K562 (cell line): ENCODE data around the gene KRI1. TPM values are rescaled to one million over a fixed set of nuclear protein-coding genes. Genes with fewer than 3 reads are reported as not detected.

Source experiments
- ATAC-seq: fragments of 200-7000 bp; cut with Tn5 transposase; 3 replicates; pipeline ENCODE4 v1.9.1; 2020; ENCODE audit warnings: moderate library complexity
- BruUV-seq: library from RNA; stranded (reverse); fragments of 400-500 nt; replicated peaks from 2 replicates; lab custom pipeline; 2021; lab: Mats Ljungman, UMichigan
- CTCF ChIA-PET: fragments of 300-600 bp; formaldehyde crosslinking; extraction: SDS; loops from one replicate; lab custom pipeline; 2021; ENCODE audit warnings: low intra/inter-chr PET ratio; lab: Yijun Ruan, JAX
- POLR2A ChIA-PET: fragments of 300-600, 350-650 bp; sonication (Branson Sonifier 250); formaldehyde crosslinking; extraction: SDS; loops from one replicate; lab custom pipeline; 2021; ENCODE audit warnings: antibody characterized with exemption, inconsistent platforms; lab: Yijun Ruan, JAX
- DNase-seq, 4 experiments: peaks; one replicate each; pipeline versions ENCODE4 v3.0.0 to v3.0.0-alpha.2; 2011 to 2018; ENCODE audit warnings: low spot score in 3 of 4, mixed read lengths in 3 of 4; ENCODE audit errors: extremely low read depth in 1 of 4
- FAIRE-seq: peaks from 2 replicates; lab custom pipeline; 2011; peaks lifted over from hg19 to GRCh38; lab: Jason Lieb, UNC
- H2AFZ ChIP-seq: 2 replicates; pipeline ENCODE4 v1.6.0; 2011; ENCODE audit warnings: low read depth, low read length, control low read depth, inconsistent platforms
- H3K27ac ChIP-seq: fragments of 200-600 bp; 3 replicates; pipeline ENCODE4 v1.8.0; 2011; ENCODE audit warnings: low read depth, mild to moderate bottlenecking, control low read depth, inconsistent platforms, low read length, moderate library complexity, mixed read lengths; ENCODE audit errors: extremely low read depth
- H3K27me3 ChIP-seq, 2 experiments: fragments of 300-600 bp in 1 of 2; 2 replicates in 1 of 2; 3 replicates in 1 of 2; pipeline versions ENCODE4 v1.6.0 to v1.8.0; 2011; ENCODE audit warnings: inconsistent platforms in 2 of 2, low read length in 2 of 2, mild to moderate bottlenecking in 1 of 2, mixed read lengths in 1 of 2, moderate library complexity in 1 of 2; ENCODE audit not compliant: control insufficient read depth in 2 of 2, insufficient read depth in 2 of 2
- H3K36me3 ChIP-seq: fragments of 300-600 bp; 3 replicates; pipeline ENCODE4 v1.8.0; 2011; ENCODE audit warnings: mild to moderate bottlenecking, low read length, inconsistent platforms; ENCODE audit not compliant: control insufficient read depth, insufficient read depth
- H3K4me1 ChIP-seq, 2 experiments: fragments of 200-600 bp in 1 of 2; replicated peaks in 1 of 2; 2 replicates in 1 of 2; 3 replicates in 1 of 2; pipeline versions ENCODE4 v1.5.1 to v1.8.0; 2011; ENCODE audit warnings: inconsistent platforms in 2 of 2, low read length in 2 of 2, mild to moderate bottlenecking in 1 of 2, mixed read lengths in 1 of 2, moderate library complexity in 1 of 2; ENCODE audit not compliant: control insufficient read depth in 2 of 2, insufficient read depth in 2 of 2
- H3K4me2 ChIP-seq: 2 replicates; pipeline ENCODE4 v1.6.1; 2011; ENCODE audit warnings: low read length, control low read depth, inconsistent platforms, mixed read lengths; ENCODE audit not compliant: insufficient read depth
- H3K4me3 ChIP-seq: fragments of 200-600 bp; sonication (generic), shearing (Covaris generic); 2 replicates; pipeline ENCODE4 v1.5.1; 2016; ENCODE audit warnings: control low read depth, inconsistent platforms
- H3K79me2 ChIP-seq: fragments of 200-600 bp; 3 replicates; pipeline ENCODE4 v1.8.0; 2011; ENCODE audit warnings: low read length, inconsistent platforms; ENCODE audit not compliant: control insufficient read depth, insufficient read depth
- H3K9ac ChIP-seq, 2 experiments: 2 replicates each; pipeline versions ENCODE4 v1.6.0 to v1.6.1; 2011; ENCODE audit warnings: low read depth in 2 of 2, low read length in 2 of 2, control low read depth in 1 of 2, inconsistent platforms in 1 of 2, mild to moderate bottlenecking in 1 of 2, mixed read lengths in 1 of 2; ENCODE audit not compliant: insufficient read depth in 1 of 2
- H3K9me1 ChIP-seq: one replicate; pipeline ENCODE4 v1.6.0; 2011; ENCODE audit warnings: inconsistent platforms, mild to moderate bottlenecking, low read length, moderate library complexity; ENCODE audit not compliant: control insufficient read depth, insufficient read depth
- H3K9me3 ChIP-seq: replicated peaks from 2 replicates; pipeline ENCODE4 v1.5.1; 2011; ENCODE audit warnings: low read depth, low read length, inconsistent platforms; ENCODE audit not compliant: control insufficient read depth, insufficient read depth
- H4K20me1 ChIP-seq: replicated peaks from 2 replicates; pipeline ENCODE4 v1.6.1; 2011; ENCODE audit warnings: low read length, inconsistent platforms, mixed read lengths; ENCODE audit not compliant: control insufficient read depth, insufficient read depth
- E2F6 ChIP-seq, 2 experiments: IDR thresholded peaks; 2 replicates each; pipeline ENCODE4 v1.6.1; 2011; ENCODE audit warnings: borderline replicate concordance in 1 of 2, control low read depth in 1 of 2, low read depth in 1 of 2, low read length in 1 of 2, mild to moderate bottlenecking in 1 of 2, mixed read lengths in 1 of 2, moderate library complexity in 1 of 2; ENCODE audit not compliant: insufficient read depth in 1 of 2, insufficient read length in 1 of 2, poor library complexity in 1 of 2, severe bottlenecking in 1 of 2; ENCODE audit errors: extremely low read depth in 1 of 2
- HDAC2 ChIP-seq: fragments of 450-650 bp; IDR thresholded peaks from 2 replicates; pipeline ENCODE4 v1.6.1; 2016; ENCODE audit warnings: mild to moderate bottlenecking
- IRF9 ChIP-seq: fragments of 450-650 bp; IDR thresholded peaks from 2 replicates; pipeline ENCODE4 v1.6.1; 2016; ENCODE audit warnings: missing biosample characterization, missing genetic modification characterization
- ZHX1 ChIP-seq: fragments of 150-350 bp; conservative IDR thresholded peaks from 2 replicates; pipeline ENCODE4 v1.6.1; 2014; ENCODE audit warnings: low read length
- WGBS: fragments of 100-300 bp; shearing (Covaris generic); methylation state at CpG from one replicate; pipeline ENCODE4 v1.1.6; 2016; ENCODE audit warnings: low coverage, mixed read lengths; ENCODE audit not compliant: insufficient coverage; ENCODE audit errors: missing lambda C conversion rate; 5-methylcytosine and 5-hydroxymethylcytosine counted together
- in situ Hi-C: fragments of 300-500 bp; cut with MboI; formaldehyde crosslinking; loops from 4 replicates; pipeline ENCODE4 v1.15.0; 2018; ENCODE audit warnings: inconsistent platforms, mixed read lengths
- intact Hi-C: fragments of 100-400 bp; cut with micrococcal nuclease; formaldehyde crosslinking; loops from 2 replicates; pipeline ENCODE4 v1.14.2; 2022
- polyA plus RNA-seq, 8 experiments: library from polyadenylated mRNA; depleted of rRNA in 4 of 8; stranded (reverse) in 5 of 8; unstranded in 3 of 8; fragments of >200 nt; fragmentation: Nextera tagmentation in 2 of 8; fragmentation: Illumina TruSeq in 1 of 8; extraction: Ambion mirVana in 2 of 8; extraction: Trizol in 1 of 8; gene quantifications; 2 replicates each; pipeline versions ENCODE4 v1.2.1 to v1.2.3, GENCODE V29; 2011 to 2014; ENCODE audit warnings: inconsistent platforms in 1 of 8, missing spikeins in 1 of 8
- total RNA-seq, 7 experiments: library from RNA; depleted of rRNA in 6 of 7; stranded (reverse); fragments of >200 nt in 6 of 7; fragmentation: Illumina TruSeq in 2 of 7; extraction: Trizol in 2 of 7; gene quantifications; 2 replicates each; pipeline versions ENCODE4 v1.2.1 to v1.2.3, GENCODE V29; 2011 to 2021; ENCODE audit warnings: low replicate concordance in 1 of 7

The KRI1 gene
- total and polyA plus RNA-seq, 9 of the 15 experiments (the other 6 are each of a cell fraction or from before 2014, with no cell fraction given), result 1.1 to 50.7 (median 24.7) TPM

GRCh38 chr19:10593148-10593547 lies 27.3 kb upstream of the KRI1 start:
- peaks cover 0 to 3% of the 10 kb centered on the region in 2 experiments; a peak in 1 of 5 replicates for H3K4me1 ChIP-seq
- no peak overlapping the region for H2AFZ ChIP-seq
- no TSS peak for BruUV-seq
- H3K9me3 ChIP-seq, result no peaks in the 10 kb centered on the region
- intact Hi-C loops (no loop called here), in situ Hi-C loops (no loop called here)
- no peaks in the 10 kb centered on the region for H4K20me1 ChIP-seq
- H3K27ac ChIP-seq, result no peak overlapping the region
- H3K4me3 ChIP-seq, result no peak overlapping the region
- no peak overlapping the region for H3K4me2 ChIP-seq
- DNase-seq, result no peak
- ATAC-seq, result no peak
- H3K36me3 ChIP-seq, result no peaks in the 10 kb centered on the region
- no peak for TF ChIP-seq IRF9 (tag)
- TF ChIP-seq E2F6 (IDR thresholded peaks at IDR 0.05; ENCODE audit: borderline replicate concordance in 1 of 2, extremely low read depth in 1 of 2, insufficient read depth in 1 of 2, insufficient read length in 1 of 2, low read depth in 1 of 2, low read length in 1 of 2, poor library complexity in 1 of 2, severe bottlenecking in 1 of 2), result no peak
- no peak for TF ChIP-seq ZHX1
- TF ChIP-seq HDAC2, result no peak
- ChIA-PET CTCF (no interaction called here), POLR2A (no interaction called here)
- peaks cover 3 to 4% of the 10 kb centered on the region in 2 experiments; a peak in 4 of 5 replicates for H3K27me3 ChIP-seq
- 43% methylated on average over 7 of the region's 7 CpGs for WGBS
- FAIRE-seq, result no peak
- no peaks in the 10 kb centered on the region for H3K9me1 ChIP-seq
- H3K79me2 ChIP-seq, result no peaks in the 10 kb centered on the region
- H3K9ac ChIP-seq, result no peak overlapping the region; a peak in 1 of 4 replicates
